ENCODE data around the gene OASL. TPM values are rescaled to one million over a fixed set of nuclear protein-coding genes. Genes with fewer than 3 reads are reported as not detected.
A peak's percentile ranks its signal among the peaks of the same experiment; 100 is the strongest.

OASL gene
- total and polyA plus RNA-seq, 9 of the 15 experiments (the other 6 are each of a cell fraction or from before 2014, with no cell fraction given), result 0.14 TPM; not detected in 8

DNA sequence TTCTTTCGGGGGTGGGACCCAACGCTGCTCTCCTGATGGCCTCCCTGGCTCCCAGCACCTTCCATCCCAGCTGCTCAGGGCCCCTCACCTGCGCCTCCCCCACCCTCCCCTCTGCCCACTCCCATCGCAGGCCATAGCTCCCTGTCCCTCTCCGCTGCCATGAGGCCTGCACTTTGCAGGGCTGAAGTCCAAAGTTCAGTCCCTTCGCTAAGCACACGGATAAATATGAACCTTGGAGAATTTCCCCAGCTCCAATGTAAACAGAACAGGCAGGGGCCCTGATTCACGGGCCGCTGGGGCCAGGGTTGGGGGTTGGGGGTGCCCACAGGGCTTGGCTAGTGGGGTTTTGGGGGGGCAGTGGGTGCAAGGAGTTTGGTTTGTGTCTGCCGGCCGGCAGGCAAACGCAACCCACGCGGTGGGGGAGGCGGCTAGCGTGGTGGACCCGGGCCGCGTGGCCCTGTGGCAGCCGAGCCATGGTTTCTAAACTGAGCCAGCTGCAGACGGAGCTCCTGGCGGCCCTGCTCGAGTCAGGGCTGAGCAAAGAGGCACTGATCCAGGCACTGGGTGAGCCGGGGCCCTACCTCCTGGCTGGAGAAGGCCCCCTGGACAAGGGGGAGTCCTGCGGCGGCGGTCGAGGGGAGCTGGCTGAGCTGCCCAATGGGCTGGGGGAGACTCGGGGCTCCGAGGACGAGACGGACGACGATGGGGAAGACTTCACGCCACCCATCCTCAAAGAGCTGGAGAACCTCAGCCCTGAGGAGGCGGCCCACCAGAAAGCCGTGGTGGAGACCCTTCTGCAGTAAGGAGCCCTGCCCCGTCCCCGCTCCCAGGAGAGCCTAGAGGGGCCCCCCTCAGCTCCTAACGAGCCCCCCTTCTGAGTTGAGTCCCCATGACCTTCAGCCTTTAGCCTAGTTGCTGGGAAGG, 60.5 kb downstream of the OASL start, which contains the start of gene HNF1A:
Gene HNF1A, plus strand, starts transcription at position 248 of the 924 bp plus-strand sequence. Its CDS starts 226 bp downstream, at position 474.
- Histone ChIP-seq H3K27ac (ENCODE audit: extremely low read depth, low read depth, low read length) (no peak within 1 kb of the TSS), H3K4me1 (replicated peaks in 1 of 2; ENCODE audit: control insufficient read depth in 2 of 2, insufficient read depth in 2 of 2, low read length in 2 of 2) (peaks cover 0 to 10% of the 10 kb centered on the region in 2 experiments; a peak in 1 of 5 replicates), H3K27me3 (ENCODE audit: control insufficient read depth in 2 of 2, insufficient read depth in 2 of 2, low read length in 2 of 2) (no peaks in the 10 kb centered on the region), H3K9me3 (replicated peaks; ENCODE audit: control insufficient read depth, insufficient read depth, low read depth, low read length) (no peaks in the 10 kb centered on the region), H3K36me3 (ENCODE audit: control insufficient read depth, insufficient read depth, low read length) (no peaks in the 10 kb centered on the region), H3K79me2 (ENCODE audit: control insufficient read depth, insufficient read depth, low read length) (no peaks in the 10 kb centered on the region), H3K4me3 (no peak within 1 kb of the TSS), H2AFZ (ENCODE audit: low read depth, low read length) (0 out of 2 replicates have a peak within 1 kb of the TSS, but pooled peaks have one; percentile 9), H4K20me1 (replicated peaks; ENCODE audit: control insufficient read depth, insufficient read depth, low read length) (no peaks in the 10 kb centered on the region), H3K9ac (ENCODE audit: insufficient read depth in 1 of 2, low read depth in 2 of 2, low read length in 2 of 2) (0 out of 4 replicates have a peak within 1 kb of the TSS, but pooled peaks of 1 of the 2 experiments have one; percentile 17), H3K9me1 (ENCODE audit: control insufficient read depth, insufficient read depth, low read length) (no peaks in the 10 kb centered on the region), H3K4me2 (ENCODE audit: insufficient read depth, low read length) (no peak within 1 kb of the TSS)
- WGBS (ENCODE audit: insufficient coverage, low coverage, missing lambda C conversion rate), result 46% methylated on average over 29 of the region's 40 CpGs
- DNase-seq (ENCODE audit: extremely low read depth in 1 of 4, low spot score in 3 of 4) (no peak), ATAC-seq (no peak; the same call in 2 of the 3 replicates), FAIRE-seq (no peak)
- ChIA-PET POLR2A (interaction anchor here (0.6 kb wide), 3 partner anchors 55 to 242 kb away, joined by 3 to 5 read pairs (median 3); no protein-coding TSS in a partner anchor), CTCF (ENCODE audit: low intra/inter-chr PET ratio) (interaction anchor here (0.6 kb wide), 1 partner anchor 406 kb away, joined by 3 read pairs; no protein-coding TSS in a partner anchor)
- intact Hi-C loops (cut with micrococcal nuclease) (no loop called here), in situ Hi-C loops (cut with MboI) (no loop called here)
- TF ChIP-seq HSF4 (CRISPR knock-in tag; IDR thresholded peaks at IDR 0.05; ENCODE audit: borderline replicate concordance) (no peak), SNRNP70 (optimal IDR thresholded peaks at IDR 0.05; ENCODE audit: low read depth, low read length) (no peak), ZNF347 (CRISPR knock-in tag; IDR thresholded peaks at IDR 0.05; ENCODE audit: low read depth) (no peak), STAT5A (IDR thresholded peaks at IDR 0.05; ENCODE audit: borderline replicate concordance, low read length) (no peak), POLR2G (IDR thresholded peaks at IDR 0.05; ENCODE audit: low read depth, low read length) (no peak), NR2C2 (CRISPR knock-in tag; IDR thresholded peaks at IDR 0.05) (no peak), NR2C2 (tag; IDR thresholded peaks at IDR 0.05) (no peak), MXI1 (IDR thresholded peaks at IDR 0.05; ENCODE audit: low read depth, low read length) (no peak)
- TF ChIP-seq, protein P1, sequence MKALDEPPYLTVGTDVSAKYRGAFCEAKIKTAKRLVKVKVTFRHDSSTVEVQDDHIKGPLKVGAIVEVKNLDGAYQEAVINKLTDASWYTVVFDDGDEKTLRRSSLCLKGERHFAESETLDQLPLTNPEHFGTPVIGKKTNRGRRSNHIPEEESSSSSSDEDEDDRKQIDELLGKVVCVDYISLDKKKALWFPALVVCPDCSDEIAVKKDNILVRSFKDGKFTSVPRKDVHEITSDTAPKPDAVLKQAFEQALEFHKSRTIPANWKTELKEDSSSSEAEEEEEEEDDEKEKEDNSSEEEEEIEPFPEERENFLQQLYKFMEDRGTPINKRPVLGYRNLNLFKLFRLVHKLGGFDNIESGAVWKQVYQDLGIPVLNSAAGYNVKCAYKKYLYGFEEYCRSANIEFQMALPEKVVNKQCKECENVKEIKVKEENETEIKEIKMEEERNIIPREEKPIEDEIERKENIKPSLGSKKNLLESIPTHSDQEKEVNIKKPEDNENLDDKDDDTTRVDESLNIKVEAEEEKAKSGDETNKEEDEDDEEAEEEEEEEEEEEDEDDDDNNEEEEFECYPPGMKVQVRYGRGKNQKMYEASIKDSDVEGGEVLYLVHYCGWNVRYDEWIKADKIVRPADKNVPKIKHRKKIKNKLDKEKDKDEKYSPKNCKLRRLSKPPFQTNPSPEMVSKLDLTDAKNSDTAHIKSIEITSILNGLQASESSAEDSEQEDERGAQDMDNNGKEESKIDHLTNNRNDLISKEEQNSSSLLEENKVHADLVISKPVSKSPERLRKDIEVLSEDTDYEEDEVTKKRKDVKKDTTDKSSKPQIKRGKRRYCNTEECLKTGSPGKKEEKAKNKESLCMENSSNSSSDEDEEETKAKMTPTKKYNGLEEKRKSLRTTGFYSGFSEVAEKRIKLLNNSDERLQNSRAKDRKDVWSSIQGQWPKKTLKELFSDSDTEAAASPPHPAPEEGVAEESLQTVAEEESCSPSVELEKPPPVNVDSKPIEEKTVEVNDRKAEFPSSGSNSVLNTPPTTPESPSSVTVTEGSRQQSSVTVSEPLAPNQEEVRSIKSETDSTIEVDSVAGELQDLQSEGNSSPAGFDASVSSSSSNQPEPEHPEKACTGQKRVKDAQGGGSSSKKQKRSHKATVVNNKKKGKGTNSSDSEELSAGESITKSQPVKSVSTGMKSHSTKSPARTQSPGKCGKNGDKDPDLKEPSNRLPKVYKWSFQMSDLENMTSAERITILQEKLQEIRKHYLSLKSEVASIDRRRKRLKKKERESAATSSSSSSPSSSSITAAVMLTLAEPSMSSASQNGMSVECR (CRISPR knock-in tag; IDR thresholded peaks at IDR 0.05), result no peak
- no TSS peak for BruUV-seq (replicated peaks)
